PC-3 (cell line): ENCODE results near the gene LRRFIP2.

Experiments used
- EZH2 ChIP-seq: fragments of 300-600 bp; sonication (generic); IDR thresholded peaks from one replicate; pipeline ENCODE4 v1.6.1; 2017; ENCODE audit warnings: antibody characterized with exemption, mild to moderate bottlenecking, low read length; ENCODE audit not compliant: unreplicated experiment
- TF ChIP-seq, protein P1 (sequence below): fragments of 300-600 bp; sonication (generic); conservative IDR thresholded peaks from 2 replicates; pipeline ENCODE4 v1.5.1; 2017; ENCODE audit warnings: antibody characterized with exemption, low read depth, mild to moderate bottlenecking, low read length

DNA sequence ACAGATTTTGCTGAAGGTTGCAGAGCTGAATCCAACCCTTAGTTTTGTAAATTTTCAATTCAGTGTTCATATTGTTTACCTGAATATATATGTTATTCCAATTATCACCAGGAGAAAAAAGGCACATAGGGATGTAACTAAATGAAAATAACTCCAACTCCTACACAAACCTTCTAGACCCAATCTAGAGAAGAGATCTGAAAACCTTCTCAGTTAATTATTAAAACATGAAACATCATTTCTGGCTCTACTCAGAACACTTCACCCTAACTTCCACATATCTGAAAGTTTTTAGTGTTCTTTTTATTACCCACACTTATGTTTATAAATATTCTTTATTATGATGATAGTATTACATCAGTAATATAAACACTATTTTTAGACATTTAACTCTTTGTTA is 76.6 kb downstream of the LRRFIP2 start:
- TF ChIP-seq, protein P1, sequence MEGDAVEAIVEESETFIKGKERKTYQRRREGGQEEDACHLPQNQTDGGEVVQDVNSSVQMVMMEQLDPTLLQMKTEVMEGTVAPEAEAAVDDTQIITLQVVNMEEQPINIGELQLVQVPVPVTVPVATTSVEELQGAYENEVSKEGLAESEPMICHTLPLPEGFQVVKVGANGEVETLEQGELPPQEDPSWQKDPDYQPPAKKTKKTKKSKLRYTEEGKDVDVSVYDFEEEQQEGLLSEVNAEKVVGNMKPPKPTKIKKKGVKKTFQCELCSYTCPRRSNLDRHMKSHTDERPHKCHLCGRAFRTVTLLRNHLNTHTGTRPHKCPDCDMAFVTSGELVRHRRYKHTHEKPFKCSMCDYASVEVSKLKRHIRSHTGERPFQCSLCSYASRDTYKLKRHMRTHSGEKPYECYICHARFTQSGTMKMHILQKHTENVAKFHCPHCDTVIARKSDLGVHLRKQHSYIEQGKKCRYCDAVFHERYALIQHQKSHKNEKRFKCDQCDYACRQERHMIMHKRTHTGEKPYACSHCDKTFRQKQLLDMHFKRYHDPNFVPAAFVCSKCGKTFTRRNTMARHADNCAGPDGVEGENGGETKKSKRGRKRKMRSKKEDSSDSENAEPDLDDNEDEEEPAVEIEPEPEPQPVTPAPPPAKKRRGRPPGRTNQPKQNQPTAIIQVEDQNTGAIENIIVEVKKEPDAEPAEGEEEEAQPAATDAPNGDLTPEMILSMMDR: no peak
- no peak for TF ChIP-seq EZH2
